ENCODE measurements around the gene FOXL3. TPM values are rescaled to one million over a fixed set of nuclear protein-coding genes. Genes with fewer than 3 reads are reported as not detected.

The FOXL3 gene
- total and polyA plus RNA-seq, 2 donors (not counting 1 experiment from before 2014, with no cell fraction given): not detected

DNA sequence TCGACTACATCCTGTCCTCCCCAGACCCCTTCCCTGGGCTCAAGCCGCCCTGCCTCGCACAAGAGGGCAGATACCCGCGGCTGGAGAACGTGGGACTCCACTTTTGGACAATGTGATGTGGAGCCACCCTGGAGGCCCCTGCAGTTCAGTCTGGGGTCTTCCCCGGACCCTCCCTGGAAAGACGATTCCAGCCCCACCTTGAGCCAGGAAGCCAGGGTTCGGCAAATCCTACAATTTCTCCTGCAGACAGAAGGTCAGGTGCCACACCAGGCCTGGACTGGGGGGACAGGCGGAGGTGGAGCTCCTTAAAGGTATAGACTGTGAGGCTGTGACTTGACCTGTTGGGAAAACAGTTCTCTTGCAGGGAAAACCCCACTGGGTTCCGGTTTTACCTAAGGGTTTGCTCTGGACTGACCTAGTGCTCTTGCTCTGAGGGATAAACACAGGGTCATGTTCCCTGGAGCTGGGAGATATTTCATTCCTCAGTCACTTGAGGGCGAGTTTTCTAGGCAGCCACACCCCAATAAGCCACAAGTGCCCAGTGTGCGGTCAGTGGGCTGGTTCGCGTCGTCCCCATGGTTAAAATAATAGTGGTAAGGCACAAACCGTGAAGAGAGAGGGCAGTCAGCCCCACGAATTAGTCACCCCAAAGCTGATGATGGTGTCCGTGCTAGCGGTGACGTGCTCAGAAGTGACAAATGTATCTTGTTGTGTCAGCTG is 1.6 kb downstream of the FOXL3 start:
- peaks cover 0 to 32% (median 5%) of the 10 kb centered on the region in 4 experiments for H3K27me3 ChIP-seq (replicated peaks in 1 of 4; ENCODE audit: control extremely low read depth in 1 of 4, control insufficient read depth in 3 of 4, insufficient read depth in 4 of 4, low read length in 3 of 4)
- ChIA-PET CTCF (no interaction called here), POLR2A (no interaction called here)
- intact Hi-C loops (cut with micrococcal nuclease): no loop called here
- no peaks in the 10 kb centered on the region for H3K4me1 Mint-ChIP-seq
- H3K36me3 ChIP-seq (replicated peaks in 1 of 2; ENCODE audit: control extremely low read depth in 1 of 2, control insufficient read depth in 1 of 2, extremely low read depth in 1 of 2, insufficient read depth in 2 of 2, low read length in 1 of 2): no peaks in the 10 kb centered on the region
- no peak overlapping the region for H3K4me3 ChIP-seq (ENCODE audit: control extremely low read depth in 1 of 5, extremely low read depth in 1 of 5, insufficient read depth in 1 of 5, low read depth in 2 of 5, low read length in 4 of 5)
- no peaks in the 10 kb centered on the region for H4K20me1 ChIP-seq (ENCODE audit: control insufficient read depth, insufficient read depth, low read length, poor library complexity, severe bottlenecking)
- no peak overlapping the region for H3K27ac Mint-ChIP-seq
- no peaks in the 10 kb centered on the region for H3K4me1 ChIP-seq (ENCODE audit: control insufficient read depth in 2 of 2, insufficient read depth in 2 of 2, low read length in 2 of 2)
- no peaks in the 10 kb centered on the region for H3K9me3 Mint-ChIP-seq (ENCODE audit: insufficient read depth)
- 72% methylated on average over 17 of the region's 21 CpGs for WGBS (ENCODE audit: insufficient coverage)
- no peak overlapping the region for H3K4me2 ChIP-seq (replicated peaks; ENCODE audit: low read depth, low read length, poor library complexity, severe bottlenecking)
- H3K9me3 ChIP-seq (ENCODE audit: control extremely low read depth in 1 of 3, control insufficient read depth in 2 of 3, insufficient read depth in 1 of 3, low read length in 2 of 3): peaks cover 0 to 5% (median 0%) of the 10 kb centered on the region in 3 donors
- DNase-seq: no peak
- H3K4me3 Mint-ChIP-seq: no peak overlapping the region
- no peaks in the 10 kb centered on the region for H3K79me2 ChIP-seq (ENCODE audit: control insufficient read depth, insufficient read depth, low read length)
- peaks cover 23% of the 10 kb centered on the region for H3K27me3 Mint-ChIP-seq
- TF ChIP-seq, protein P1, sequence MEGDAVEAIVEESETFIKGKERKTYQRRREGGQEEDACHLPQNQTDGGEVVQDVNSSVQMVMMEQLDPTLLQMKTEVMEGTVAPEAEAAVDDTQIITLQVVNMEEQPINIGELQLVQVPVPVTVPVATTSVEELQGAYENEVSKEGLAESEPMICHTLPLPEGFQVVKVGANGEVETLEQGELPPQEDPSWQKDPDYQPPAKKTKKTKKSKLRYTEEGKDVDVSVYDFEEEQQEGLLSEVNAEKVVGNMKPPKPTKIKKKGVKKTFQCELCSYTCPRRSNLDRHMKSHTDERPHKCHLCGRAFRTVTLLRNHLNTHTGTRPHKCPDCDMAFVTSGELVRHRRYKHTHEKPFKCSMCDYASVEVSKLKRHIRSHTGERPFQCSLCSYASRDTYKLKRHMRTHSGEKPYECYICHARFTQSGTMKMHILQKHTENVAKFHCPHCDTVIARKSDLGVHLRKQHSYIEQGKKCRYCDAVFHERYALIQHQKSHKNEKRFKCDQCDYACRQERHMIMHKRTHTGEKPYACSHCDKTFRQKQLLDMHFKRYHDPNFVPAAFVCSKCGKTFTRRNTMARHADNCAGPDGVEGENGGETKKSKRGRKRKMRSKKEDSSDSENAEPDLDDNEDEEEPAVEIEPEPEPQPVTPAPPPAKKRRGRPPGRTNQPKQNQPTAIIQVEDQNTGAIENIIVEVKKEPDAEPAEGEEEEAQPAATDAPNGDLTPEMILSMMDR (IDR thresholded peaks at IDR 0.05): no peak
- TF ChIP-seq EZH2 (IDR thresholded peaks at IDR 0.05; ENCODE audit: borderline replicate concordance, insufficient read depth, low read depth, low read length, poor library complexity, severe bottlenecking): no peak
- H3K27ac ChIP-seq (ENCODE audit: low read length in 2 of 2): no peak overlapping the region
- ATAC-seq (ENCODE audit: low read depth): no peak
- no peak overlapping the region for H2AFZ ChIP-seq (ENCODE audit: insufficient read depth, low read depth, low read length, poor library complexity, severe bottlenecking)
- no peak overlapping the region for H3K9ac ChIP-seq (ENCODE audit: low read length)

DNA sequence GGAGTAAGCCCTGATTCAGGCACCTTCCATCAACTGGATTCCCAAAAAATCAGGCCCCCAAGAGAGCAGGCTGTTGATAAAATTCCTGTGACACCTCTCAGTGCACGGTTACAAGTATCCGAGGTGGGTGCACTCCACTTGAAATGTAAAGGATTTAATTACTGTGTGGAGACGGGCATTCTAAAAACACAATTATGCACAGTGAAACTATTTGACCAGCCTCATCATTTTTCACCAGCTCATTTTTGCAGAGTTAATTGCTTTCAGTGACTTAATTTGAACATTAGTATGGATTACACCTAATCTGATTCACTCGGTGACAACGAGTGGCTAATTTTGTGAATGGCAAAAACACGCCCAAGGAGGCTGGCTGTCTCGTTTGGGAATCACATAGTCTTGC is 2.3 kb downstream of the FOXL3 start:
- H2AFZ ChIP-seq (ENCODE audit: insufficient read depth, low read depth, low read length, poor library complexity, severe bottlenecking): no peak overlapping the region
- no peak overlapping the region for H3K9ac ChIP-seq (ENCODE audit: low read length)
- no peak overlapping the region for H3K4me2 ChIP-seq (replicated peaks; ENCODE audit: low read depth, low read length, poor library complexity, severe bottlenecking)
- peaks cover 0 to 5% (median 0%) of the 10 kb centered on the region in 3 donors for H3K9me3 ChIP-seq (ENCODE audit: control extremely low read depth in 1 of 3, control insufficient read depth in 2 of 3, insufficient read depth in 1 of 3, low read length in 2 of 3)
- H3K27me3 ChIP-seq (replicated peaks in 1 of 4; ENCODE audit: control extremely low read depth in 1 of 4, control insufficient read depth in 3 of 4, insufficient read depth in 4 of 4, low read length in 3 of 4): peaks cover 0 to 32% (median 5%) of the 10 kb centered on the region in 4 experiments
- ATAC-seq (ENCODE audit: low read depth) (no peak), DNase-seq (no peak)
- H3K4me1 ChIP-seq (ENCODE audit: control insufficient read depth in 2 of 2, insufficient read depth in 2 of 2, low read length in 2 of 2): no peaks in the 10 kb centered on the region
- no peak overlapping the region for H3K4me3 ChIP-seq (ENCODE audit: control extremely low read depth in 1 of 5, extremely low read depth in 1 of 5, insufficient read depth in 1 of 5, low read depth in 2 of 5, low read length in 4 of 5)
- no peaks in the 10 kb centered on the region for H4K20me1 ChIP-seq (ENCODE audit: control insufficient read depth, insufficient read depth, low read length, poor library complexity, severe bottlenecking)
- WGBS (ENCODE audit: insufficient coverage): 77% methylated on average over 4 of the region's 7 CpGs
- no peaks in the 10 kb centered on the region for H3K9me3 Mint-ChIP-seq (ENCODE audit: insufficient read depth)
- no peak for TF ChIP-seq EZH2 (IDR thresholded peaks at IDR 0.05; ENCODE audit: borderline replicate concordance, insufficient read depth, low read depth, low read length, poor library complexity, severe bottlenecking)
- TF ChIP-seq, protein P1 (IDR thresholded peaks at IDR 0.05): no peak
- H3K4me1 Mint-ChIP-seq: no peaks in the 10 kb centered on the region
- no peak overlapping the region for H3K27ac ChIP-seq (ENCODE audit: low read length in 2 of 2)
- no peaks in the 10 kb centered on the region for H3K36me3 ChIP-seq (replicated peaks in 1 of 2; ENCODE audit: control extremely low read depth in 1 of 2, control insufficient read depth in 1 of 2, extremely low read depth in 1 of 2, insufficient read depth in 2 of 2, low read length in 1 of 2)
- CTCF ChIA-PET: no interaction called here
- no peaks in the 10 kb centered on the region for H3K79me2 ChIP-seq (ENCODE audit: control insufficient read depth, insufficient read depth, low read length)
- no peak overlapping the region for H3K27ac Mint-ChIP-seq
- H3K27me3 Mint-ChIP-seq: peaks cover 23% of the 10 kb centered on the region
- POLR2A ChIA-PET: no interaction called here
- no peak overlapping the region for H3K4me3 Mint-ChIP-seq
- intact Hi-C loops (cut with micrococcal nuclease): no loop called here
